H54 (cell line): Measurements from ENCODE around the gene F2RL2.
"Not testable (repeated sequence)": the region's sequence is repeated elsewhere in the genome, so short reads cannot be mapped to it uniquely, and the experiment has no call there.

Experiments used
- DNase-seq: peaks from one replicate; pipeline ENCODE4 v3.0.0; 2011; ENCODE audit warnings: low spot score, mixed read lengths; ENCODE audit not compliant: insufficient read length
- FAIRE-seq: peaks from 3 replicates; lab custom pipeline; 2011; peaks lifted over from hg19 to GRCh38; lab: Jason Lieb, UNC
- POLR2A ChIP-seq: IDR thresholded peaks from 2 replicates; pipeline ENCODE4 v1.6.1; 2011; ENCODE audit warnings: low read depth, mild to moderate bottlenecking, low read length

Gene F2RL2

DNA sequence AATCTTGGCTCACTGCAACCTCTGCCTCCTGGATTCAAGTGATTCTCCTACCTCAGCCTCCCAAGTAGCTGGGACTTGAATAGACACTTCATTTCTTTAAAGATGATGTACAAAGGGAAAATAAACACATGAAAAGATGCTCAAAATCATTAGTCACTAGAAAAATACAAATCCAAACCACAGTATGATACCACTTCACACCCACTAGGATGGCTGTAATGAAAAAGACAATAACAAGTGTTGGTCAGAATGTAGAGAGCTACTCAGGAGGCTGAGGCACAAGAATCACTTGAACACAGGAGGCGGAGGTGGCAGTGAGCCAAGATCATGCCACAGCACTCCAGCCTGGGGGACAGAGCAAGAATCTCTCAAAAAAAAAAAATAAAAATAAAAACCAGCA lies 13.0 kb downstream of the F2RL2 start:
- no peak for DNase-seq
- no peak for FAIRE-seq
- no peak for TF ChIP-seq POLR2A

DNA sequence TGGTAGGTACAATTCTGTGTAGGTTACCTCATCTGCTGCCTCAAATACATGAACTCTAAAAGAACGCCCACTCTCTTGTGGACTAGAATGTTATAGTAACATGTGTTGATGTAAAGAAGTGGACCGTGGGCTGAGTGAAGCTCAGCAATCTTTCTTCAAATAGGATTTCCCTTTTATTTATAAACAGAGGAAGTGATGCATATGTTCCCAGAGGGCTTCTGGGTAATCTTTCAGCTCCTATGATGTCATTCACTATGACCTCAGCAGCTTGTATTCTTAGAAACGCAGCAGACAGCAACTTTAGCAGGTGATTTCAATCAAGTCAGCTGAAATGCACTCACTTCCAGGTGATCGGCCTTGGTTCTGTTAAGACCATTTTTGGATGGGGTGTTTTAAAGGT lies 14.4 kb downstream of the F2RL2 start:
- FAIRE-seq: no peak
- DNase-seq: no peak
- TF ChIP-seq POLR2A: no peak

DNA sequence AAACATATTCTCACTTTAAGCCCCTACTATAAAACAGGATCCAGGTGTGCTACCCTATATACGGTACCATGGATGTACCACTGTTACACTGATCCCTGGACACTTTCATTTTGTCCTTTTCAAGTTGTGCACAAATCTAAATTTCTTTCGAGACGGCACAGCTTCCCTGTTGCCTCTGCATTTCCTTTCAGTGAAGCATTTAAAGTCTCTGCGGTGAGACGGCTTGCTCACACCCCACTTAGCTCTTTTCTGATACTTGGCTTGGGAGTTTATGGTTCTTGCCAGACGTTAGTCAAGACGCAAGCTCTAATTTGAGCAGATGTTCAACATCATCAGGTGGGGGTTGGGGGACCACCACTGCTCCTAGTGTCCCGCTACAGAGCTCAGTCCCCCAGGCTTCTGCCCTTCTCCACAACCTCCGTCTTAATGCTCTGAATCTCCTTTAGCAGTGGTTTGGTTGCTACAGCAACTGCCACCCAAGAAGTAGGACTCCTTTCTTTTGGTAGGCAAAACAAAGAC lies 15.8 kb downstream of the F2RL2 start:
- FAIRE-seq (no peak), DNase-seq (no peak)
- TF ChIP-seq POLR2A: no peak

DNA sequence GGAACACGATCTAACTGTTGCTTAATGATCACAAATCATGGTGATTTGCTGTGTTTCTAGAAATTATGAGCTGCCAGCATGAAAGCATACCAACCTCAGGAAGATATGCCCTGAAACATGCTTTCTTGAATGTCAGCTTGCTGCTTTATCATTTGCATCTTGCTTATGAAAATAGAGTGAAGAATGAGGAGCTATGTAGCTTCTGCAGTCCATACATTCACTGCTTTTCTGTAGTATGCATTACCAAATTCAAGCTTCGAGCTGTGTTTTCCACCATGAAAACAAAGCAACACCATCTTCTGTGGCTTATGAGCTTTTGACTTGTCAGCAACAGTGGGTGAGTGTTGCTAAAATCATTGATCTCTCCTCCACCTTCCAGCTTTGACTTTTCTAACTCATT lies 16.5 kb downstream of the F2RL2 start:
- no peak for FAIRE-seq
- no peak for DNase-seq
- TF ChIP-seq POLR2A: no peak

DNA sequence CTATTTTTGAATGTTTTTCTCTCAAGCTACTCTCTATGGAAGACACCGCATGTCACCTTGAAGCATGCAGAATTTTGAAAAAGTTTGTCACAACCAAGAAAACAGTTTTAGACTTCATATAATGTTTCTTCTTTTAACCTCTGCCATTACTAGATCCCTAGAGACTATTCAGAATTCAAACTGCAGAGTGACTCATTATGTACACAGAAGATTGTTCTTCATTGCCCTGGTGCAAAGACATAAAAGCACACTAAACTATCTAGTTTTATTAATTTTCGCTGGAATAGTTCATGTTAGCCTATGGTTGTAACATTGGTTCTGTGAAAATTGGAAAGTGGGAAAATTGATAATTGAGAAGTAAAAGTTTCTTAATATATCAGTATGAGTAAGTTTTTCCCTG lies 18.4 kb downstream of the F2RL2 start:
- TF ChIP-seq POLR2A: no peak
- no peak for FAIRE-seq
- no peak for DNase-seq

DNA sequence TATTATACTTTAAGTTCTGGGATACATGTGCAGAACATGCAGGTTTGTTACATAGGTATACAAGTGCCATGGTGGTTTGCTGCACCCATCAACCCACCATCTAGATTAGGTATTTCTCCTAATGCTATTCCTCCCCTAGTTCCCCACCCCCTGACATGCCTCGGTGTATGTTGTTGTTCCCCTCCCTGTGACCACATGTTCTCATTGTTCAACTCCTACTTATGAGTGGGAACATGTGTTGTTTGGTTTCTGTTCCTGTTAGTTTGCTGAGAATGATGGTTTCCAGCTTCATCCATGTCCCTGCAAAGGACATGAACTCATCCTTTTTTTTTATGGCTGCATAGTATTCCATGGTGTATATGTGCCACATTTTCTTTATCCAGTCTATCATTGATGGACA lies 19.2 kb downstream of the F2RL2 start:
- not testable (repeated sequence) for DNase-seq, FAIRE-seq

DNA sequence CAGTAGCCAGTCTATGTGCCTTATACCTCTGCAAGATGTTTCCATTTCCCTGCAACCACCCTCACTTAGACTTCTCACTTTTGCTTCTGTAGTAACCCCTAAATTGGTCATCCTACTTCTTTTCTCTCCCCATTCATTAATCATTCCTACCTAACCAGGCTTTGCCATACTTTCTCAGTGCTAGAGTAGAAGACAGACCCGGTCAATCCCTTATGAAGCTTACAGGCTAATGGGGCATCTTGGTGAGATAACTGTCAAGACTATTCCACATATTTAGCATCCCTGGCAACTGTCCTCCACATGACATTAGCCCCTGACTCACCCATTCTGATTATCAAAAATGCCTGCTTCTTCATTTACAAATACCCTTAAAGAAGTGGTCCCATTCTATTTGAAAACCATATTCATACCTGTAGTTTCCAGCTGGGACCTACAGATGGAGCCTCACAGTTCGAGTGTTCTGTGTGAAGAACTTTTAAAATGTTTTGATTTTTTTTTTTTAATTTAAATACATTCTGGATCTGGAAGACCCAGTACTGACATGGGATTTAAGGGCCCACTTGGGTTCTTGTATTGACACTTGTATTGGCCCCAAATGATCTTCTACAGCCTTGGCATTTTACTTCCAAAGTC lies 21.0 kb downstream of the F2RL2 start:
- DNase-seq: no peak
- no peak for TF ChIP-seq POLR2A
- no peak for FAIRE-seq

DNA sequence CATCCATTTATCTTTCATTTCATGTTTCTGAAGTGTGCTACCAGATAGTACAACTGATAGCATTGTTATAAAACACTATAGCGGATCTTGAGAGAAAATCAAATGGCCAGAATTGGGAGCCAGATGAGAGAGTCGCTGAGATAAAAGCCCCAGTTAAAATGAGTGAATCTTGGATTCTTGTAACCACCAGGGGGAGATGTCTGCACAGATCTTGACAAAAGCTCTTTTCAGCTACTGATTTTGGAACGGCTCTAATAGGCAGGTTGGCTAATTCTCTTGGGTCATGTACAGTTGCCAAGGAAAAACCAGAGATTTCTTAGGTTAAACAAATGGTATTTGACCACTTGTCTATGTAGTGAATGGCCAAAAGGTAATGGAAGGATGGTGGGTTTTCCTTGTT lies 21.7 kb downstream of the F2RL2 start:
- TF ChIP-seq POLR2A: no peak
- FAIRE-seq (peak; percentile 82), DNase-seq (no peak)

DNA sequence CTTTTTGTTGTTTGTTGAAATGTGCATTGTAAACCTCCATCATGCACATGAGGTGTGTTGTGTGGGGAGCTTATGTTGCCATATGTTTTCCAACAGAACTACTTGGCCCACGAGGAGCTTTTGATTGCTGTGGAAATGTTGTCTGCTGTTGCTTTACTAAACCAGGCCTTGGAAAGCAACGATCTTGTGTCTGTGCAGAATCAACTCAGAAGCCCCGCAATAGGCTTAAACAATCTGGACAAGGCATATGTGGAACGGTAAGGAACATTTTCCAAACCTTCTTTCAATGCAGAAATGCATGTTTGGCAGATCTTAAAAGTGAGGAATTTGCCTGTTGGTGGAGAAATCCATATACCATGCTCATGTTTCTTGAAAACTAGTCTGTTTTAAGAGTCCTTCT lies 22.5 kb downstream of the F2RL2 start:
- TF ChIP-seq POLR2A: no peak
- FAIRE-seq (no peak), DNase-seq (no peak)

DNA sequence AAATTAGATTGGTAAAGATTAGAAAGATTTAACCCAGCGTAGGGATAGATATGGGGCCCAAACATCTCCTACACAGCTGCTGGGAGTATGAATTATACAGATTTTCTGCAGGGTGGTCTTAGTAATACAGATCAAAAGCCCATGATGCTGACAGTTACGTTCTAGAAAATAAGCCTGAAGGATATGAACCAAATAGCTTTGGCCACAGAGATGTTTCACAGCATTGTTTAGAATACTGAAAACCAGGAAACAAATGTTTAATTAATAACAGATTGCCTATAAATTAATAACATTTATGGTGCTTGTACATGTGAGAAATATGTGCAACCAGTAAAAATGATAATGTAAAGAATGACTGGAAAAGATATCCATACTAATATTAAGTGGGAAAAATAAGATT lies 24.7 kb downstream of the F2RL2 start:
- no peak for TF ChIP-seq POLR2A
- FAIRE-seq: no peak
- DNase-seq: no peak

DNA sequence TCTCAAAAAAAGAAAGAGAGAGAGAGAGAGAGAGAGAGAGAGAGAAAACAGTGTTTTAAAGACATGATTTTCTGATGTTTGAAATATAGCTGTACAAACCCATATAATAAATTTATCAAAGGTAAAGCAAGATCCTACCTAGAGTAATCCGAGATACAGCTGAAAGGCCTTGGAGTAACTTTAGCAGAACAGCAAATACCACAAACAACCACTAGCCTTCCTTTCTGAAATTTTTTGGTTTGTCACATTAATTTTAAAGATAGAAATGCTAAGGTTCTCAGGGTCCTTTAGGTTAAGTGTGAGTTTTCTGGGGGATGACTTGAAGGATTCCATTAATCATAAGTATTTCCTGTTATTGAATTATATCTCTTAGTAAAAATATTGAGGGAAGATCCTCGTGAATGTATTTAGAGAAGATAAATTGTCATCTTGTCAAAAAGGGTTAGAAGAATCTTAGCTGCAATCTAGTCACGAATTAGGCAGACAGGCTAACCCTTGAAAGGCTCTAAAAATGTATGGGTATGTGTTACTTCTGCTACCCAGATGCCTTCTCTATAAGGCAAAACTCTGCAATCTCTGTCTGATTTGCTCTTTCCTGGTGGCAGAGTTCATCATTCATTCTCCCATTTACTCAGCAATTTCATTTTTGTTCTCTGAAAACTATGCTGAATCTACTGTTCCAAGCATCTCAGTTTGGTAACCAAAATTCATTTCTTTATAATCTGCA lies 27.3 kb downstream of the F2RL2 start:
- FAIRE-seq (no peak), DNase-seq (no peak)
- no peak for TF ChIP-seq POLR2A

DNA sequence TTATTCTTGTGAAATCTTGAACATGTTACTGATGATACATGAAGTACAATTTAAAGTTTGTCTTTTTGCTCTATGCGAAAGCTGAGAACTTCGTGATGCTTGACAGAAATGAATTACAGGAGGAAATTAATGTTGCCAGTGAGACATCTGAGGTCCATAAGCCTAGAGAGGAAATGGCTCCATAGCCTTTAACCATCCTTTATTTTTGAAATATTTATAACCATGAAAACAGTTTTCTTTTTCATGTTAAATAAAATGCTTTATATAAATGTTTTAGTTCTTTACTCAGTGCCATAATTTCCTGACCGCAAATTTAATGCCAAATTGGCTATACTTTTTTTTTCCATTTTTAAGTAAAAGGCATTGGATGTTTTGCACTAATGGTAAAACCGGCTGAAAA lies 29.1 kb downstream of the F2RL2 start:
- no peak for DNase-seq
- FAIRE-seq: no peak
- TF ChIP-seq POLR2A: no peak

DNA sequence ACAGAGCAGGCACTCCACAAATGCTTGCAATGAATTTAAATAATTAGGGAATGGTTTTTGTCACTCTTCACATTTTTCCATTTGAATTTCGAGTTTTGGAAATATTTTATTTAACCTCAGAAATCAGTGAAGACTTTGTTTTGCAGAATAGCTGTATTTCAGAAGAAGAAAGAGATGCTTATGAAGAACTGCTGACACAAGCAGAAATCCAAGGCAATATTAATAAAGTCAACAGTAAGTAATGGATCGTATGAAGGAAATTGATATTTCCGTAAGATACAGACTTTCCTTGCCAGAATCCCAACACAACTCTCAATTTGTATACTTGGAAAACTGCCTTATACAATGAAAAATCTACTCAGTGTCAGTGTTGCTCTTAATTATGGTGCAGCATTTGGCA lies 30.5 kb downstream of the F2RL2 start:
- DNase-seq (no peak), FAIRE-seq (no peak)
- no peak for TF ChIP-seq POLR2A

DNA sequence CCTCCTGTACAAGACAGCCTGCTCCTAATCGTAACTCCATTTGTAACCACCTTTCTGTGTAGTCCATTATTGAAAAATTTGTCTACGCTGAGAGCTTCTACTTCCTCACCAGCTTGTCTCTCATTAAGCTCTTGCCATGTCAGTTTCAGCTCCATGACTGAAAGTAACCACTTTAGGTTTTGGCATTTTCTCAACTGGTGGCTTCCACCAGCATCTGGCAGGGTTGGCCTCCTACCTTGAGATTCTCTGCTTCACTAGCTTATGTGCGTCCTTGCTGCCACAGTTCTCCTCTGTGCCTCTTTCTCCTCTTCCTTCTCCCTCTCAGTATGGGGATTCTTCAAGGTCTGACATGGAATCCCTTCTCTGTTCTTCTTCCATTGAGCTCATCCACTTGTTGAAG lies 31.8 kb downstream of the F2RL2 start:
- FAIRE-seq (no peak), DNase-seq (no peak)
- no peak for TF ChIP-seq POLR2A

DNA sequence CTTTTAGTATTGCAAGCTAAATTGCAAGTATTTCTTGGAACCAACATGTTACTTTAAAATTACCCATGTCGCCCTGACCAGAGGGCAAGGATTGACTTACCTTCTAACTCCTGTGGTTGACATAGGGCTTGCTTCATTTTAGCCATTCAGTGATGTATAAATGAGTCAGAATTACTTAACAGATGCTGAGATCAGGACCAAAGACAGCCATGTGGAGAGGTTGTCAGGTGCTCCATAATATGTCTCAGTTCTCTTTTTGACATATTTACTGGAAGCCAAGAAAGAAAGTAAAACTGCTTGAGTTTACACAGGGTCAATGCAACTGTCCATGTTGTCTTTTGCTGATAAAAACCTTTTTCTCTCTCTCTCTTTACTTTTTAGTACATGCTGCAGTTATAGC lies 33.2 kb downstream of the F2RL2 start:
- no peak for TF ChIP-seq POLR2A
- DNase-seq: no peak
- no peak for FAIRE-seq
